Measurements from ENCODE around the gene PBRM1. TPM values are rescaled to one million over a fixed set of nuclear protein-coding genes. Genes with fewer than 3 reads are reported as not detected.

The PBRM1 gene
- total and polyA plus RNA-seq, 4 donors = 6.9 to 73.8 (median 36.4) TPM

DNA sequence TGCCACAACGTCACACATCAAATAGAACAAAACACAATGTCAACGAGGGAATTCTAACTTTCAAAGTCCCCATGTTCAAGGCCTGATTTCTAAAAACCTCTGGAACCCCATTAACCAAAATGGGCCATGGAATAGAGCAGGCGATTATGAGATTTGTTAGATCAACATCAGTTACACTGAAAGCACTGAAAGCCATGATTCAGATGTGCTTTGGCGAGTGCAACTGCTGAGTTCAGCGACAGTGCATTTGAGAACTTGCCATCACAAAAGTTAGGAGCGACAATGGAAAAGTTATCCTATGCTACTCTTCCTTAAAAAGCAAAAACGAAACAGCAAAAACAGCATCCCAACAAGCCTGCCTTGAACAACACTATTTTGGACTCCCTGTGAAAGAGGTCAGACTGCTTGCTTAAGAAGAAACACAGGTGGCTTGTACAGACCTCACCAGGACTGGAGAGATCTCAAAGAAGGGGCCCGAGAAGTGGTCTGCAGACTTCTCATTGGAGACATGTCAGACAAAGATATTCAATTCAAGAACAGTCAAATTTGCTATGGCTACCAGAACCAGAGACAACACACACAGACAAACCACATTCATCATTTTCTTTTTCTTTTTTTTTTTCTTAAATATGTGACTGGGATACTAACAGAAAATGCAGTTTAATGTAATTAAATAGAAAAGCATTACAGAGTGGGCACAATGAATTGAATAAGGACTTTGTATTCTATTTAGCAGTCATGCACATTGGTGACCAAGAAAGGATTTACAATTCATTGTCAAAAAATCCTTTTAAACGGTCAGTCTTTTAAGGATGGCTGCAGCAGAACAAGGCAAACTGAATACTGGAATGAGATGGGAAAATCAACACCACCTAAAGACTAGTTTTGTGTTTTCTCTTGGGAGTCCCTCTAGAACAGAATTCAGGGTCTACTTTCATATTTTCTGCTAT is 128.4 kb downstream of the PBRM1 start:
- no peaks in the 10 kb centered on the region for H3K9me3 ChIP-seq (ENCODE audit: control insufficient read depth, low read length)
- intact Hi-C loops (cut with DNase I) = no loop called here
- H3K4me1 ChIP-seq (ENCODE audit: control insufficient read depth in 1 of 2, insufficient read depth in 2 of 2, low read length in 2 of 2) = no peaks in the 10 kb centered on the region
- DNase-seq (no peak), ATAC-seq (ENCODE audit: low FRiP score) (no peak)
- WGBS, 2 donors = 84 to 85% methylated on average over 9 of the region's 9 CpGs
- peaks cover 0 to 11% of the 10 kb centered on the region in 2 donors for H3K36me3 ChIP-seq (ENCODE audit: control insufficient read depth in 1 of 2, insufficient read depth in 2 of 2, low read length in 1 of 2)
- H3K4me3 ChIP-seq (ENCODE audit: low read length in 2 of 2) = no peak overlapping the region
- no peak overlapping the region for H3K27ac ChIP-seq (ENCODE audit: low read depth in 1 of 2, low read length in 2 of 2)
- H3K27me3 ChIP-seq (ENCODE audit: control insufficient read depth in 1 of 2, insufficient read depth in 2 of 2, low read length in 1 of 2) = no peaks in the 10 kb centered on the region

DNA sequence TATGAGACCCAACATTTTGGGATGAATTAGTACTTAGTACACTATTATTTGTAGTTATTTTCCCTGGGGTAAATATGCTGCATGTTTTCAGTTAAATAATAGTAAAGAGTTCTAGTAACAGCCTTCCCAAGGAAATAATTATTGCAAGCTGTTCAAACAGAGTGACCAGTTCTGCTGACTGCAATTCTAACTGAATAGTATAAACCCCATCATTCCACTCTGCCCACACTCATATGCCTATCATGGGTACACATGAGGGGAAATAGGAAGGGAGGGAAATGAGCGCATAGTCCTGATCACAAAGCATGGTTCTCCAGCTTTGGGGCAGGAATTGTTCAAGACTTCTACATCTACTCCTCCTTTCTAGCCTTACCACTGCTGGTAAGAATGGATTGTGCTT is 130.7 kb downstream of the PBRM1 start:
- Histone ChIP-seq H3K36me3 (ENCODE audit: control insufficient read depth in 1 of 2, insufficient read depth in 2 of 2, low read length in 1 of 2) (peaks cover 0 to 12% of the 10 kb centered on the region in 2 donors), H3K9me3 (ENCODE audit: control insufficient read depth, low read length) (no peaks in the 10 kb centered on the region), H3K27ac (ENCODE audit: low read depth in 1 of 2, low read length in 2 of 2) (no peak overlapping the region), H3K27me3 (ENCODE audit: control insufficient read depth in 1 of 2, insufficient read depth in 2 of 2, low read length in 1 of 2) (no peaks in the 10 kb centered on the region), H3K4me3 (ENCODE audit: low read length in 2 of 2) (no peak overlapping the region), H3K4me1 (ENCODE audit: control insufficient read depth in 1 of 2, insufficient read depth in 2 of 2, low read length in 2 of 2) (no peaks in the 10 kb centered on the region)
- DNase-seq (no peak), ATAC-seq (ENCODE audit: low FRiP score) (no peak)
- WGBS, 2 donors = 91 to 94% methylated on average over 1 of the region's 1 CpG
- intact Hi-C loops (cut with DNase I) = no loop called here

DNA sequence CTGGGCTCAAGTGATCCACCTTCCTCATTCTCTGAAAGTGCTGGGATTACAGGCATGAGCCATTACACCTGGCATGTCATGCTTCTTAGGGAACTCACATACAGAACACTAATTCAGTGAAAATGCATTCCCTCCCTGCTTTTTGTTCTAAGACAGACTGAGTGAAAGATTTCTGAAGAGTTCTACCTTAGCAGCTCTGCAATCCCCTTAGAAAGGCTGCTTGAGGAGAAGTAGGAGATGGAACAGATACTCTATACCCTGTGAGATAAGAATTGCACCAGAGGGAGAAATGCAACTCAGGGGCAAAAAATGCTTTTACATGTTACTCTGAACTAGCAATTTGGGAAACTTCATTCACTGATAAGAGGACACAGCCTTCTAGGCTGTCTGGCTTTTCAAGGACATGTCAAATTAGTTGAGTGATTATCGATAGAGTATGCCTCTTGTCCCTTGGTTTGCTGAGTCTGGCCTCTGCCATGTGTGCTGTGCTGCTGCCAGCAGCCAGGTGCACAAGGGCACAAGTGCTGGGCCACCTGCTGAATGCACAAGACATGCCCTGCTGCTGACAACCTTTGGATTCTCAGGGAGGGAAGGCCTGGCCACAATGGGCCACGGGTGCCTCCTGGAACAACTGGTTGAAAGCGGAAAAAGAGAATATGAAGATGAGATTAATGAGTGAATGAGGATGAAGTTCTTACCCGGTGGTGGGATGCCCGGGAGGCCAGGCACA is 131.5 kb downstream of the PBRM1 start:
- intact Hi-C loops (cut with DNase I) = no loop called here
- Histone ChIP-seq H3K9me3 (ENCODE audit: control insufficient read depth, low read length) (no peaks in the 10 kb centered on the region), H3K36me3 (ENCODE audit: control insufficient read depth in 1 of 2, insufficient read depth in 2 of 2, low read length in 1 of 2) (peaks cover 0 to 12% of the 10 kb centered on the region in 2 donors), H3K4me3 (ENCODE audit: low read length in 2 of 2) (no peak overlapping the region), H3K27me3 (ENCODE audit: control insufficient read depth in 1 of 2, insufficient read depth in 2 of 2, low read length in 1 of 2) (no peaks in the 10 kb centered on the region), H3K27ac (ENCODE audit: low read depth in 1 of 2, low read length in 2 of 2) (no peak overlapping the region), H3K4me1 (ENCODE audit: control insufficient read depth in 1 of 2, insufficient read depth in 2 of 2, low read length in 2 of 2) (no peaks in the 10 kb centered on the region)
- 86 to 91% methylated on average over 5 of the region's 5 CpGs for WGBS, 2 donors
- ATAC-seq (ENCODE audit: low FRiP score) = no peak
- no peak for DNase-seq

DNA sequence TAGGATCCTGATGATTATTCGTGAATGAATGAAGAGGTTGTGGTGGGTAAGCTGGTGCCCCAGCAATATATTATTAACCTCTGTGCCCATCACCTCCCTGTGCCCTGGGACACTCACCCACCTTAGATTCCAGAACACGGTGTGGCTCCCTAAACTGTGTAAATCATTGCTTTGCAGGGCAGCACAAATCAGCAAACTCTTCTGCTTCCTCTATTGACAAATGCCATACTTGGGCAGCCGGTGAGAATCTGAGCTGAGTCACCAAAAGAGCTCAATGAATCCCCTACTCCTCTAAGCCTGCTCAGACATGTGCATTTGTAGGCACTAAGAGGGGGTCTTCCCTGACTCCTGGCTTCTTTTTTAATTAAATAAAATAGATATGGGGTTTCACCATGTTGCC is 133.6 kb downstream of the PBRM1 start:
- Histone ChIP-seq H3K27me3 (ENCODE audit: control insufficient read depth in 1 of 2, insufficient read depth in 2 of 2, low read length in 1 of 2) (no peaks in the 10 kb centered on the region), H3K36me3 (ENCODE audit: control insufficient read depth in 1 of 2, insufficient read depth in 2 of 2, low read length in 1 of 2) (peaks cover 0 to 12% of the 10 kb centered on the region in 2 donors), H3K9me3 (ENCODE audit: control insufficient read depth, low read length) (no peaks in the 10 kb centered on the region), H3K4me3 (ENCODE audit: low read length in 2 of 2) (no peak overlapping the region), H3K4me1 (ENCODE audit: control insufficient read depth in 1 of 2, insufficient read depth in 2 of 2, low read length in 2 of 2) (no peaks in the 10 kb centered on the region), H3K27ac (ENCODE audit: low read depth in 1 of 2, low read length in 2 of 2) (no peak overlapping the region)
- no peak for ATAC-seq (ENCODE audit: low FRiP score)
- DNase-seq = no peak
- intact Hi-C loops (cut with DNase I) = no loop called here
- WGBS, 2 donors = 85 to 86% methylated on average over 3 of the region's 3 CpGs

DNA sequence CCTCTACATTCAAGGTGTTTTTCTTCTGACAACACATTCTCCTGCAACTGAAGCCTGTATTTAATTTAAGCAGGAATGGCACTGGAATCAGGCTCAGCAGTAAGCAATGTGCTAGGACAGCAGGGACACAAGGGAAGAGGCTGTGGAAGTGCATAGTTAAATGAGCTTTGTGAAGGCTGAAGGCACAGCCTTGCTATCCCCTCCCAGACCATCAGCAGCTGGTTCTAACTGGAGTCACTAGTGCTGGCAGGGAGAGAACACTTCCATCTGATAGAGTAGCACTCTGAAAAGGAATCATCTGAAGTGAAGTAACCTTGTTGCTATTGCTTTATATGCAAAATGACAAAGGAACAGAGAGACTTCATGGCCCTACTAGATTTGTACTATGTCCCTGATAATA is 134.6 kb downstream of the PBRM1 start:
- Histone ChIP-seq H3K27me3 (ENCODE audit: control insufficient read depth in 1 of 2, insufficient read depth in 2 of 2, low read length in 1 of 2) (no peaks in the 10 kb centered on the region), H3K4me1 (ENCODE audit: control insufficient read depth in 1 of 2, insufficient read depth in 2 of 2, low read length in 2 of 2) (no peaks in the 10 kb centered on the region), H3K36me3 (ENCODE audit: control insufficient read depth in 1 of 2, insufficient read depth in 2 of 2, low read length in 1 of 2) (peaks cover 0 to 9% of the 10 kb centered on the region in 2 donors), H3K27ac (ENCODE audit: low read depth in 1 of 2, low read length in 2 of 2) (no peak overlapping the region), H3K4me3 (ENCODE audit: low read length in 2 of 2) (no peak overlapping the region), H3K9me3 (ENCODE audit: control insufficient read depth, low read length) (no peaks in the 10 kb centered on the region)
- ATAC-seq (ENCODE audit: low FRiP score) (no peak), DNase-seq (no peak)
- intact Hi-C loops (cut with DNase I) = no loop called here

DNA sequence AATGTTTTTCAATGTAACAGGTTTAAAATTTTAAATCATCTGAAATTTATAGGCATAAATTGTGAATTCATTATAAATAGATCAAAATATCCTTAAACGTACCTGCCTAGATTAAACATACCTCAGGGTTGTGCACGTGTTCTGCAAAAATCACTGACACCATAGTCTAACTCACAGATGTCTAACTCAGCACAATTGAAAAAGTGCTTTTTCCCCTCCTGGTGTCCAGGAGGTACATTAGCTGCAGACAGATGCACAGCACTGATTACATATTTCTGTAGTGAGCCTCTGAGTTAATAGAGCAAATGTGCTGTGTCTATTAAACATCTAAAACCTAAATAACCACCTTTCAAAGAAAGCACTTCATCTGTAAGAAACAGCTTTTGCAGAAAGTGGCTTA is 138.6 kb downstream of the PBRM1 start:
- Histone ChIP-seq H3K27me3 (ENCODE audit: control insufficient read depth in 1 of 2, insufficient read depth in 2 of 2, low read length in 1 of 2) (no peaks in the 10 kb centered on the region), H3K27ac (ENCODE audit: low read depth in 1 of 2, low read length in 2 of 2) (no peak overlapping the region), H3K4me3 (ENCODE audit: low read length in 2 of 2) (no peak overlapping the region), H3K36me3 (ENCODE audit: control insufficient read depth in 1 of 2, insufficient read depth in 2 of 2, low read length in 1 of 2) (peaks cover 0 to 7% of the 10 kb centered on the region in 2 donors), H3K9me3 (ENCODE audit: control insufficient read depth, low read length) (no peaks in the 10 kb centered on the region), H3K4me1 (ENCODE audit: control insufficient read depth in 1 of 2, insufficient read depth in 2 of 2, low read length in 2 of 2) (no peaks in the 10 kb centered on the region)
- no peak for DNase-seq
- 69 to 74% methylated on average over 2 of the region's 2 CpGs for WGBS, 2 donors
- intact Hi-C loops (cut with DNase I) = no loop called here
- no peak for ATAC-seq (ENCODE audit: low FRiP score)

DNA sequence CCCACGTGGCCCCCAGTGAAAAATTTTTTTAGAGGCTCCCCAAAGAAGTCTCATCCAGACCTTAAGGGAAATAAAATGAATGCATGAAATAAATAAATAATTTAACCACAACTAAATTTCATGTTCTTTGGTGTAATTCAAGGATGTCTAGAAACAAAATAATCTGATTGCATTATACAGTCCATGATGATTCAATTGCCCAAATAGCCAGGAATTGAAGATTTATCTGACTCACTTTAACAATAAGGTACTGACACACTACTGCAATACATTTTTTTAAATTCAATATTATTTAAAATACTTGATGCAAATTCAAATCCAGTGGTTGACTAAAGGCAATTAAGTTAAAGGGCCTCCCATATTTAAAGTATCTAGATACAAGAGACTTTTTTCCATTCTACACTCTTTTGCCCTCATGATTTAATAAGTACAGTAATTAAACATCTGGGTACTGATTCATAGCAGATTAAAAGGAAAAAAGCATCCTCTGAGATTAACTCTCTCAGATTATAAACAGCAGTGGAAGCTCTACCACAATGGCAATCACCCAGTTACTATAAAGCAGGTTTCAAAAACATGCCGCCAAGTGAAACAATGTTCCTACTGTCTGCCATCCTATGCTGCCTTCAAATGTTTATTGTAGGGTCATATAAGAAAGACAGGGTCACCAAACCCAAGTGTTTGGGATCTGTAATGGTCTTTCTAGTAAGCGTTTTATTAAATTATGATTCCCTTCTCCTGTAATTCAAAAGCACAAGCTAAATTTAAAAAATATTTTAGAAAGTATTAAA is 139.4 kb downstream of the PBRM1 start:
- intact Hi-C loops (cut with DNase I) = no loop called here
- H3K27me3 ChIP-seq (ENCODE audit: control insufficient read depth in 1 of 2, insufficient read depth in 2 of 2, low read length in 1 of 2) = no peaks in the 10 kb centered on the region
- WGBS, 2 donors = 68 to 73% methylated on average over 3 of the region's 3 CpGs
- no peaks in the 10 kb centered on the region for H3K4me1 ChIP-seq (ENCODE audit: control insufficient read depth in 1 of 2, insufficient read depth in 2 of 2, low read length in 2 of 2)
- H3K4me3 ChIP-seq (ENCODE audit: low read length in 2 of 2) = no peak overlapping the region
- ATAC-seq (ENCODE audit: low FRiP score) (no peak), DNase-seq (no peak)
- H3K27ac ChIP-seq (ENCODE audit: low read depth in 1 of 2, low read length in 2 of 2) = no peak overlapping the region
- no peaks in the 10 kb centered on the region for H3K9me3 ChIP-seq (ENCODE audit: control insufficient read depth, low read length)
- peaks cover 0 to 7% of the 10 kb centered on the region in 2 donors for H3K36me3 ChIP-seq (ENCODE audit: control insufficient read depth in 1 of 2, insufficient read depth in 2 of 2, low read length in 1 of 2)

DNA sequence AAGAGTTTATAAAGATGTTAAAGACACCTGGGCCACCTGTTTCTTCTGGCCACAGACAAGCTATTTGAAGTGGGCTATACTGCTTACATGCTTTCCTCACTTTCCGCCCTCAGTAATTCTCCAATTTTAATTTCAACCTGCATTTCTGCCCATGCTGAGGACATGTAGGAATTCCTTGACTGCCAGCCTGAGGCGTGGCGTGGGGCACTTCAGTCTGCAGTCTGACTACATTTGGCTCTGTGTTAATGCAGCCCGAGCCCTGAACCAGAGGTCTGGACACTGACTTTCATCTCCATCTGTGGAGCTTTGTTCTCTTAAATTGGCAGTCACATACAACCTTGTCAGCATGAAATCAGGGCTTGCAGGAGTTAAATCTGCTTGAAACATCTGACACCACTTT is 140.8 kb downstream of the PBRM1 start:
- WGBS, 2 donors = 77 to 78% methylated on average over 4 of the region's 4 CpGs
- H3K4me3 ChIP-seq (ENCODE audit: low read length in 2 of 2) = no peak overlapping the region
- no peaks in the 10 kb centered on the region for H3K9me3 ChIP-seq (ENCODE audit: control insufficient read depth, low read length)
- no peaks in the 10 kb centered on the region for H3K4me1 ChIP-seq (ENCODE audit: control insufficient read depth in 1 of 2, insufficient read depth in 2 of 2, low read length in 2 of 2)
- H3K27ac ChIP-seq (ENCODE audit: low read depth in 1 of 2, low read length in 2 of 2) = no peak overlapping the region
- H3K27me3 ChIP-seq (ENCODE audit: control insufficient read depth in 1 of 2, insufficient read depth in 2 of 2, low read length in 1 of 2) = no peaks in the 10 kb centered on the region
- intact Hi-C loops (cut with DNase I) = no loop called here
- no peak for ATAC-seq (ENCODE audit: low FRiP score)
- DNase-seq = no peak
- peaks cover 0 to 6% of the 10 kb centered on the region in 2 donors for H3K36me3 ChIP-seq (ENCODE audit: control insufficient read depth in 1 of 2, insufficient read depth in 2 of 2, low read length in 1 of 2)

All from aorta (tissue), 5 donors.